ENCODE results near the gene PRR23B.

DNA sequence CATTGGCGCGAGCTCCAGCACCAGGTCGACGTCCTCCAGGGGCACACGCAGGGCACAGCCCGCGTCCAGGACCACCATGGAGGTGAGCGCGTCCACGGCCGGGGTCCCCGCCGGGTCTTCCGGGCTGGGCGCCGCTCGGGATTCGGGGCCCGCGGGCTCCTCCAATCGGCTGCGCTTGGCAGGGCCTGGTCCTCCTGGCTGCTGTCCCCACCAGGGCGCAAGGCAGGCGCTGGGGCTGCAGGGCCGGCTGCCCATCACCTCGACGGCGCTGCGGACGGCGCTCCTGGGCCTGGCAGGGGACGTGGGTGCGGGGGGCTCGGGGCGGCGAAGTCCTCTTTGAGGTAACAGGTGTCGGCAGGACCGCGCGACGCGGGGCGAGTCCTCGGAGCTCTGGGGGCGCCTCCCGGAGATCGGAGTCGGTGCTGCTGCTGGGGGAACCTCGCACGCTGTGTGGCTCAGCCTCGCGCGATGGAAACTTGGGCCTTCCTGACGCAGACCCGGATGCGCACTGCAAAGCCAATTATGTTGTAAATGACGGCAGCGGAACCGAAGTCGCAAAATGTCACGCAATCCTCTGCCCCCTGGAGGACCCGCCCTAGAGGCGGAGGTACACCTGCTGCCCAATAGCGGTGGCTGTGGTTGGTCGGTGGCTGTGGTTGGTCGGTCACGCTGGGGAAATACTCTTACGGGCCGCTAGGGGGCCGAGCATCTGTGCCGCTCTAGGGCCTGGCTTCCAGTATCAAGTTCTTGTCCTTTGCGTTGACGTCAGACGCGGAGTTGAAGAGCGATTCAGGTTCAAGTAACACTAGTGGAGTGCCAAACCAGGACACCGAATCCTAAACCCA lies 23.9 kb upstream of the PRR23B start, which contains the start of gene PRR23C:
- TF ChIP-seq, protein P1, sequence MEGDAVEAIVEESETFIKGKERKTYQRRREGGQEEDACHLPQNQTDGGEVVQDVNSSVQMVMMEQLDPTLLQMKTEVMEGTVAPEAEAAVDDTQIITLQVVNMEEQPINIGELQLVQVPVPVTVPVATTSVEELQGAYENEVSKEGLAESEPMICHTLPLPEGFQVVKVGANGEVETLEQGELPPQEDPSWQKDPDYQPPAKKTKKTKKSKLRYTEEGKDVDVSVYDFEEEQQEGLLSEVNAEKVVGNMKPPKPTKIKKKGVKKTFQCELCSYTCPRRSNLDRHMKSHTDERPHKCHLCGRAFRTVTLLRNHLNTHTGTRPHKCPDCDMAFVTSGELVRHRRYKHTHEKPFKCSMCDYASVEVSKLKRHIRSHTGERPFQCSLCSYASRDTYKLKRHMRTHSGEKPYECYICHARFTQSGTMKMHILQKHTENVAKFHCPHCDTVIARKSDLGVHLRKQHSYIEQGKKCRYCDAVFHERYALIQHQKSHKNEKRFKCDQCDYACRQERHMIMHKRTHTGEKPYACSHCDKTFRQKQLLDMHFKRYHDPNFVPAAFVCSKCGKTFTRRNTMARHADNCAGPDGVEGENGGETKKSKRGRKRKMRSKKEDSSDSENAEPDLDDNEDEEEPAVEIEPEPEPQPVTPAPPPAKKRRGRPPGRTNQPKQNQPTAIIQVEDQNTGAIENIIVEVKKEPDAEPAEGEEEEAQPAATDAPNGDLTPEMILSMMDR (IDR thresholded peaks at IDR 0.05): no peak
- no peak for TF ChIP-seq POLR2A (IDR thresholded peaks at IDR 0.05)

All from thyroid gland (tissue), 4 donors.